Neural cell (in vitro differentiated cells): Measurements from ENCODE around the gene CCDC201.
"Not testable (repeated sequence)": the region's sequence is repeated elsewhere in the genome, so short reads cannot be mapped to it uniquely, and the experiment has no call there.

Source experiments
- CTCF ChIP-seq: fragments of 450-650 bp; IDR thresholded peaks from 2 replicates; pipeline ENCODE4 v1.5.1; 2014; ENCODE audit warnings: antibody characterized with exemption, mild to moderate bottlenecking, moderate library complexity; ENCODE audit not compliant: poor library complexity, severe bottlenecking
- EP300 ChIP-seq: fragments of 450-650 bp; conservative IDR thresholded peaks from 2 replicates; pipeline ENCODE4 v1.6.1; 2014; ENCODE audit warnings: antibody characterized with exemption, mild to moderate bottlenecking, moderate library complexity; ENCODE audit not compliant: poor library complexity, severe bottlenecking
- EZH2 ChIP-seq: fragments of 200-600, 300-800 bp; shearing (Covaris generic), sonication (generic); IDR thresholded peaks from 2 replicates; pipeline ENCODE4 v1.6.1; 2014; ENCODE audit warnings: antibody characterized with exemption, low read length, borderline replicate concordance, mild to moderate bottlenecking; ENCODE audit not compliant: insufficient read depth, poor library complexity, severe bottlenecking
- MXI1 ChIP-seq: fragments of 450-650 bp; conservative IDR thresholded peaks from 2 replicates; pipeline ENCODE4 v1.6.1; 2014; ENCODE audit warnings: antibody characterized with exemption, mild to moderate bottlenecking; ENCODE audit not compliant: poor library complexity, severe bottlenecking
- POLR2AphosphoS5 ChIP-seq: IDR thresholded peaks from 2 replicates; pipeline ENCODE4 v1.6.1; 2012
- REST ChIP-seq: IDR thresholded peaks from 2 replicates; pipeline ENCODE4 v1.6.1; 2012; ENCODE audit warnings: borderline replicate concordance

- not testable (repeated sequence) for TF ChIP-seq CTCF, EZH2, POLR2AphosphoS5, REST, EP300, MXI1
Measured at GRCh38 chr7:45856888-45857287, 16.0 kb downstream of the CCDC201 start.
